ENCODE measurements around the gene RASL12. TPM values are rescaled to one million over a fixed set of nuclear protein-coding genes. Genes with fewer than 3 reads are reported as not detected.

RASL12 gene
- total RNA-seq, 1 experiment from 2014 or later = 0.12 TPM

GRCh38 chr15:65068403-65068788 lies 605 bp upstream of the RASL12 start:
- intact Hi-C loops (cut with micrococcal nuclease; ENCODE audit: unreplicated experiment) = no loop called here
- H3K4me3 Mint-ChIP-seq (ENCODE audit: low read depth, unreplicated experiment) = peak overlapping the region; percentile 37
- BruUV-seq (replicated peaks) = no TSS peak
- CTCF ChIA-PET = interaction anchor here (1.4 kb wide), 1 partner anchor 14 kb away, joined by 3 read pairs; no protein-coding TSS in a partner anchor
- no peak overlapping the region for H3K27ac Mint-ChIP-seq (ENCODE audit: unreplicated experiment)
- DNase-seq = no peak
- H3K36me3 Mint-ChIP-seq (ENCODE audit: insufficient read depth, unreplicated experiment) = peaks cover 5% of the 10 kb centered on the region
- H3K4me1 Mint-ChIP-seq (ENCODE audit: low read depth, unreplicated experiment) = peaks cover 11% of the 10 kb centered on the region
- H3K9me3 Mint-ChIP-seq (ENCODE audit: low read depth, unreplicated experiment) = no peaks in the 10 kb centered on the region
- peaks cover 41% of the 10 kb centered on the region for H3K27me3 Mint-ChIP-seq (ENCODE audit: unreplicated experiment)
- TF ChIP-seq, protein P1, sequence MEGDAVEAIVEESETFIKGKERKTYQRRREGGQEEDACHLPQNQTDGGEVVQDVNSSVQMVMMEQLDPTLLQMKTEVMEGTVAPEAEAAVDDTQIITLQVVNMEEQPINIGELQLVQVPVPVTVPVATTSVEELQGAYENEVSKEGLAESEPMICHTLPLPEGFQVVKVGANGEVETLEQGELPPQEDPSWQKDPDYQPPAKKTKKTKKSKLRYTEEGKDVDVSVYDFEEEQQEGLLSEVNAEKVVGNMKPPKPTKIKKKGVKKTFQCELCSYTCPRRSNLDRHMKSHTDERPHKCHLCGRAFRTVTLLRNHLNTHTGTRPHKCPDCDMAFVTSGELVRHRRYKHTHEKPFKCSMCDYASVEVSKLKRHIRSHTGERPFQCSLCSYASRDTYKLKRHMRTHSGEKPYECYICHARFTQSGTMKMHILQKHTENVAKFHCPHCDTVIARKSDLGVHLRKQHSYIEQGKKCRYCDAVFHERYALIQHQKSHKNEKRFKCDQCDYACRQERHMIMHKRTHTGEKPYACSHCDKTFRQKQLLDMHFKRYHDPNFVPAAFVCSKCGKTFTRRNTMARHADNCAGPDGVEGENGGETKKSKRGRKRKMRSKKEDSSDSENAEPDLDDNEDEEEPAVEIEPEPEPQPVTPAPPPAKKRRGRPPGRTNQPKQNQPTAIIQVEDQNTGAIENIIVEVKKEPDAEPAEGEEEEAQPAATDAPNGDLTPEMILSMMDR (IDR thresholded peaks at IDR 0.05; ENCODE audit: unreplicated experiment) = no peak

DNA sequence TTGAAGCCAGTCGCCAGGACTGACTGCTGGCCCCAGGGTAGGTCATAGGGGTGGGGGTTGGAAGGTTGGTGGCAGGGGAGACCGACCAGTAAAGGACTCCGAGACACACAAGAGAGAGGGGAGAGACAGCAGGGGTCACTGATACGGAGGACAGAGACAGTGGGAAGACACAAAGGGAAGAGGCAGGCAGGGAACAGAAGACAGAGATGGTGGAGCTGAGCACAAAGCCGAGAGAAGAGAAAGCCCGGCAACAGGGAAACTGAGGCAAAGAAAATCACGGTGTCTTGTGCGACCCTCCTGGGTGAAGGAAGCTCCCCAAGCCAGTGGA lies 510 bp downstream of the RASL12 start:
- peaks cover 41% of the 10 kb centered on the region for H3K27me3 Mint-ChIP-seq (ENCODE audit: unreplicated experiment)
- no TSS peak for BruUV-seq (replicated peaks)
- peaks cover 23% of the 10 kb centered on the region for H3K4me1 Mint-ChIP-seq (ENCODE audit: low read depth, unreplicated experiment)
- peak overlapping the region; percentile 55 for H3K4me3 Mint-ChIP-seq (ENCODE audit: low read depth, unreplicated experiment)
- no peak for DNase-seq
- no peaks in the 10 kb centered on the region for H3K9me3 Mint-ChIP-seq (ENCODE audit: low read depth, unreplicated experiment)
- peaks cover 5% of the 10 kb centered on the region for H3K36me3 Mint-ChIP-seq (ENCODE audit: insufficient read depth, unreplicated experiment)
- TF ChIP-seq, protein P1 (IDR thresholded peaks at IDR 0.05; ENCODE audit: unreplicated experiment) = no peak
- CTCF ChIA-PET = interaction anchor here (0.6 to 1.4 kb wide), 2 partner anchors 13 to 46 kb away, joined by 3 to 5 read pairs; no protein-coding TSS in a partner anchor
- intact Hi-C loops (cut with micrococcal nuclease; ENCODE audit: unreplicated experiment) = no loop called here
- no peak overlapping the region for H3K27ac Mint-ChIP-seq (ENCODE audit: unreplicated experiment)

DNA sequence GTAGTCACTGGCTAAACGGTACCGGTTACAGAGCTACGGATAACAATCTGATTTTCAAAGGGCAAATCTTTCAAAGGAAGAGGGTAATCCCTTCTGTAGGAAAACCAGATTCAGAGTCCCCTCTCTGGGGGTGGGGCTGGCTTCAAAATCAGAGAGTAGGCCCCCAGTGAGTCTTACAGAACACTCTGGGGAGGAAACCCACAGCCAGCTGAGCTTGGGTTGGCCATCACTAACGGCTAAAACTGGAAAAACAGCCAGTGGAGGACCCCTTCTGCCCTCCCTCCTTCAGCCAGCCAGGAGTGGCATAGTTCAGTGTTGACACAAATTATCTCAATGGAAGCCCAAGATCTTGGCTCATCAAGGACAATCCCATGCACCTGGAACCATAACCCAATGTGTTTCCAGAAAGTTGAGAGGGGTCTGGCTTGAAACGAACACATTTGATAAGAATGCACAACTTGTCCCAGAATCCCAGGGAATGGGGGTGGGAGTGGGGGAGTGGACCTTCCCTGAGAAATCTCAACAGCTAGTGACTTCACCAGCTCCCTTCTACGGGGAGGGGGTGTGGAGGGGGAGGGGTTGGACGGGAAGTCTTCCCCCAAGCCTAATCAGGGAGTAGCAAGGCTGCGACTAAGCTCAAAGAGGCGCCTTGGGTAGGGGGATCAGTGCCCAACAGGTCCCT lies 1.0 kb downstream of the RASL12 start:
- intact Hi-C loops (cut with micrococcal nuclease; ENCODE audit: unreplicated experiment) = no loop called here

DNA sequence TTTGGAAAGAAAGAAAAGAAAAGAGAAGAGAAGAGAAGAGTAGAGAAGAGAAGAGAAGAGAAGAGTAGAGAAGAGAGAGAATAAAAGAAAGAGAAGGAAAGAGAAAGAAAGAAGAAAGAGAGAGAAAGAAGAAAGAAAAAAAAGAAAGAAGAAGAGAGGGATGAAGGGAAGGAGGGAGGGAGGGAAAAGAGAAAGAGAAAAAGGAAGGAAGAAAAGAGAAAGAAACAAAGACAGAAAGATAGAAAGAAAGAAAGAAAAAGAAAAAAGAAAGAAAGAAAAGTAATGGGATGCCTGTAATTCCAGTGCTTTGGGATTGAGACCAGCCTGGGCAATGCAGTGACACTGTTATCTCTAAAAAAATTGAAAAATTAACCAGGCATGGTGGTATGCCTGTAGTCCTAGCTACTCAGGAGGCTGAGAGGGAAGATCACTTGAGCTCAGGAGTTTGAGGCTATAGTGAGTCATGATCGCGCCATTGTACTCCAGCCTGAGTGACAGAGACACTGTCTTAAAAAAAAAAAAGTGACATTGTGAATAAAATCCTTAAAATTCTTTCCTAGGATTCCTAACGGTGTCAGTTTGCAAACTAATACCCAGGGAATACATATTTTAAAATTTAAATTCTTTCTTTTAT lies 1.7 kb downstream of the RASL12 start:
- no TSS peak for BruUV-seq (replicated peaks)
- no peak for DNase-seq
- H3K4me3 Mint-ChIP-seq (ENCODE audit: low read depth, unreplicated experiment) = no peak overlapping the region
- intact Hi-C loops (cut with micrococcal nuclease; ENCODE audit: unreplicated experiment) = no loop called here
- H3K9me3 Mint-ChIP-seq (ENCODE audit: low read depth, unreplicated experiment) = no peaks in the 10 kb centered on the region
- CTCF ChIA-PET = no interaction called here
- TF ChIP-seq, protein P1 (IDR thresholded peaks at IDR 0.05; ENCODE audit: unreplicated experiment) = no peak
- H3K27me3 Mint-ChIP-seq (ENCODE audit: unreplicated experiment) = peaks cover 41% of the 10 kb centered on the region
- peaks cover 5% of the 10 kb centered on the region for H3K36me3 Mint-ChIP-seq (ENCODE audit: insufficient read depth, unreplicated experiment)
- peaks cover 25% of the 10 kb centered on the region for H3K4me1 Mint-ChIP-seq (ENCODE audit: low read depth, unreplicated experiment)
- H3K27ac Mint-ChIP-seq (ENCODE audit: unreplicated experiment) = no peak overlapping the region

More for the DNA sequence above, 1.0 kb downstream of the RASL12 start:
- Mint-ChIP-seq H3K9me3 (ENCODE audit: low read depth, unreplicated experiment) (no peaks in the 10 kb centered on the region), H3K36me3 (ENCODE audit: insufficient read depth, unreplicated experiment) (peaks cover 5% of the 10 kb centered on the region), H3K27me3 (ENCODE audit: unreplicated experiment) (peaks cover 41% of the 10 kb centered on the region), H3K4me3 (ENCODE audit: low read depth, unreplicated experiment) (peak overlapping the region; percentile 55), H3K27ac (ENCODE audit: unreplicated experiment) (no peak overlapping the region), H3K4me1 (ENCODE audit: low read depth, unreplicated experiment) (peaks cover 25% of the 10 kb centered on the region)
- no peak for DNase-seq
- CTCF ChIA-PET = interaction anchor here (0.6 kb wide), 1 partner anchor 1472 kb away, joined by 5 read pairs; no protein-coding TSS in a partner anchor
- BruUV-seq (replicated peaks) = no TSS peak
- TF ChIP-seq, protein P1 (IDR thresholded peaks at IDR 0.05; ENCODE audit: unreplicated experiment) = no peak

Data from Calu3 (cell line).